Tibial nerve (tissue), 4 donors: ENCODE measurements around the gene RPL3. TPM values are rescaled to one million over a fixed set of nuclear protein-coding genes. Genes with fewer than 3 reads are reported as not detected.

Experiments
- DNase-seq, 2 donors: peaks; one replicate each; pipeline ENCODE4 v3.0.0-alpha.2; 2019; ENCODE audit warnings: low spot score in 2 of 2
- H3K27ac ChIP-seq, 4 donors: fragments of 200-600 bp; sonication (generic) in 3 of 4; one replicate each; pipeline ENCODE4 v1.5.1; 2017 to 2019; ENCODE audit warnings: mild to moderate bottlenecking in 1 of 4
- H3K27me3 ChIP-seq, 2 donors: fragments of 200-600 bp; sonication (generic) in 1 of 2; one replicate each; pipeline versions ENCODE4 v1.5.1 to v1.6.0; 2017 to 2019
- H3K36me3 ChIP-seq, 3 donors: fragments of 200-600 bp; sonication (generic); one replicate each; pipeline ENCODE4 v1.5.1; 2018 to 2019
- H3K4me1 ChIP-seq, 4 donors: fragments of 200-600 bp; sonication (generic) in 3 of 4; one replicate each; pipeline ENCODE4 v1.5.1; 2017 to 2019
- H3K4me3 ChIP-seq, 4 donors: fragments of 200-600 bp; sonication (generic) in 3 of 4; one replicate each; pipeline ENCODE4 v1.5.1; 2017 to 2019; ENCODE audit warnings: mild to moderate bottlenecking in 1 of 4, moderate library complexity in 1 of 4
- H3K9me3 ChIP-seq, 4 donors: fragments of 200-600 bp; sonication (generic) in 3 of 4; one replicate each; pipeline ENCODE4 v1.5.1; 2017 to 2019
- CTCF ChIP-seq, 5 experiments: fragments of 200-600 bp in 3 of 5; fragments of 450-650 bp in 2 of 5; sonication (generic) in 3 of 5; IDR thresholded peaks; one replicate each; pipeline ENCODE4 v1.5.1; 2016 to 2019; ENCODE audit warnings: antibody characterized with exemption in 5 of 5, mild to moderate bottlenecking in 3 of 5, moderate library complexity in 2 of 5
- EP300 ChIP-seq, 2 donors: sonication (generic); formaldehyde crosslinking; IDR thresholded peaks; one replicate each; pipeline ENCODE4 v1.6.1; 2017; ENCODE audit warnings: antibody characterized with exemption in 2 of 2, mild to moderate bottlenecking in 1 of 2
- POLR2A ChIP-seq, 2 donors: fragments of 450-650 bp; IDR thresholded peaks; one replicate each; pipeline ENCODE4 v1.6.1; 2017; ENCODE audit warnings: antibody characterized with exemption in 2 of 2, mild to moderate bottlenecking in 2 of 2, moderate library complexity in 2 of 2
- WGBS, 2 donors: methylation state at CpG; one replicate each; pipeline ENCODE4 v1.1.5; 2018; 5-methylcytosine and 5-hydroxymethylcytosine counted together
- total RNA-seq, 4 donors: library from RNA; depleted of rRNA; stranded (reverse); fragments of >200 nt; gene quantifications; one replicate each; pipeline ENCODE4 v1.1.0, GENCODE V29; 2016

Gene RPL3
- total RNA-seq, 4 donors from 2014 or later: 1,869 to 2,331 (median 1,970) TPM

- 87 to 92% methylated on average over 7 to 8 of the region's 9 CpGs for WGBS, 2 donors
- no peaks in the 10 kb centered on the region for H3K36me3 ChIP-seq
- peaks cover 0 to 6% (median 0%) of the 10 kb centered on the region in 4 donors for H3K9me3 ChIP-seq
- H3K27ac ChIP-seq: no peak overlapping the region
- H3K27me3 ChIP-seq: no peaks in the 10 kb centered on the region
- H3K4me1 ChIP-seq: peaks cover 0 to 18% (median 0%) of the 10 kb centered on the region in 4 donors
- H3K4me3 ChIP-seq: no peak overlapping the region
- no peak for TF ChIP-seq POLR2A (IDR thresholded peaks at IDR 0.05)
- TF ChIP-seq EP300 (IDR thresholded peaks at IDR 0.05): no peak
- TF ChIP-seq CTCF (IDR thresholded peaks at IDR 0.05): no peak
- no peak for DNase-seq
These were observed 43.5 kb downstream of the RPL3 start for GRCh38 chr22:39275814-39276439.

GRCh38 chr22:39273950-39274887 is 45.2 kb downstream of the RPL3 start:
- peaks cover 0 to 11% (median 0%) of the 10 kb centered on the region in 4 donors for H3K4me1 ChIP-seq
- 82 to 83% methylated on average over 14 of the region's 17 CpGs for WGBS, 2 donors
- DNase-seq: no peak
- H3K4me3 ChIP-seq: no peak overlapping the region
- no peaks in the 10 kb centered on the region for H3K36me3 ChIP-seq
- H3K27me3 ChIP-seq: no peaks in the 10 kb centered on the region
- TF ChIP-seq EP300 (IDR thresholded peaks at IDR 0.05): no peak
- no peak for TF ChIP-seq CTCF (IDR thresholded peaks at IDR 0.05)
- no peak for TF ChIP-seq POLR2A (IDR thresholded peaks at IDR 0.05)
- H3K9me3 ChIP-seq: peaks cover 0 to 6% (median 0%) of the 10 kb centered on the region in 4 donors
- no peak overlapping the region for H3K27ac ChIP-seq

GRCh38 chr22:39270792-39271191 is 48.6 kb downstream of the RPL3 start:
- no peaks in the 10 kb centered on the region for H3K9me3 ChIP-seq
- H3K27ac ChIP-seq: no peak overlapping the region
- TF ChIP-seq CTCF (IDR thresholded peaks at IDR 0.05): no peak
- no peak for TF ChIP-seq EP300 (IDR thresholded peaks at IDR 0.05)
- no peak for TF ChIP-seq POLR2A (IDR thresholded peaks at IDR 0.05)
- H3K4me1 ChIP-seq: peaks cover 0 to 5% (median 0%) of the 10 kb centered on the region in 4 donors
- DNase-seq: no peak
- WGBS, 2 donors: 92 to 94% methylated on average over 9 of the region's 9 CpGs
- no peaks in the 10 kb centered on the region for H3K36me3 ChIP-seq
- H3K4me3 ChIP-seq: no peak overlapping the region
- no peaks in the 10 kb centered on the region for H3K27me3 ChIP-seq

- Histone ChIP-seq H3K4me3 (no peak overlapping the region), H3K4me1 (peaks cover 0 to 5% (median 0%) of the 10 kb centered on the region in 4 donors), H3K27me3 (no peaks in the 10 kb centered on the region), H3K27ac (no peak overlapping the region), H3K9me3 (no peaks in the 10 kb centered on the region), H3K36me3 (no peaks in the 10 kb centered on the region)
- TF ChIP-seq EP300 (IDR thresholded peaks at IDR 0.05) (no peak), CTCF (IDR thresholded peaks at IDR 0.05) (no peak), POLR2A (IDR thresholded peaks at IDR 0.05) (no peak)
- WGBS, 2 donors: 65 to 71% methylated on average over 5 of the region's 5 CpGs
- DNase-seq: no peak
These were observed 49.1 kb downstream of the RPL3 start for GRCh38 chr22:39270280-39270679.
